ENCODE measurements around the gene GABPA.

The GABPA gene

DNA sequence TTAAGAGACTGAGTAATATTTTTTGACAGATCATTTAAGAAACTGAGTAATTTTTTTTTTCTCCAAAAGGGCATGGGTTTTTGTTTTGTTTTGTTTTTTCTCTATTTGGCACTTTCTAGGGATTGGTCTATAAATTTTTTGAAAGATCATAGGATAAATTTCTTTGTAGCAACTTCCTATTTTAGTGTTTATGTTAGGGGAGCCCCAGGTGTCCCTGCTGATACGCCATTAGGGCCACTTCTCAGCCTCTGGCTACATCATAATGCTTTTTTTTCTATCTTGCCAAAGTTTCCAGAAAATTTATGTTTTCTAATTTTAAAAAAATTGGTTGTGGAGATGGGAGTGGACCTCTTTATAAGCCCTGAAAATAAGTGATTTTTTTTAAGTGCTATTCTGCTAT lies 2.6 kb downstream of the GABPA start:
- Histone ChIP-seq H3K9ac (ENCODE audit: low read depth in 1 of 2, low read length in 2 of 2) (no peak overlapping the region), H3K9me3 (ENCODE audit: control insufficient read depth in 2 of 2, low read length in 2 of 2) (no peaks in the 10 kb centered on the region), H3K27ac (ENCODE audit: low read depth in 2 of 2, low read length in 2 of 2) (no peak overlapping the region), H3K27me3 (ENCODE audit: control insufficient read depth in 2 of 2, insufficient read depth in 2 of 2, low read length in 2 of 2) (no peaks in the 10 kb centered on the region), H3K36me3 (ENCODE audit: control insufficient read depth in 2 of 2, insufficient read depth in 2 of 2, low read length in 2 of 2) (no peaks in the 10 kb centered on the region), H3K4me3 (ENCODE audit: low read length in 2 of 2) (no peak overlapping the region), H3K4me1 (ENCODE audit: control insufficient read depth in 2 of 2, insufficient read depth in 2 of 2, low read length in 2 of 2) (peaks cover 11 to 17% of the 10 kb centered on the region in 2 donors)

DNA sequence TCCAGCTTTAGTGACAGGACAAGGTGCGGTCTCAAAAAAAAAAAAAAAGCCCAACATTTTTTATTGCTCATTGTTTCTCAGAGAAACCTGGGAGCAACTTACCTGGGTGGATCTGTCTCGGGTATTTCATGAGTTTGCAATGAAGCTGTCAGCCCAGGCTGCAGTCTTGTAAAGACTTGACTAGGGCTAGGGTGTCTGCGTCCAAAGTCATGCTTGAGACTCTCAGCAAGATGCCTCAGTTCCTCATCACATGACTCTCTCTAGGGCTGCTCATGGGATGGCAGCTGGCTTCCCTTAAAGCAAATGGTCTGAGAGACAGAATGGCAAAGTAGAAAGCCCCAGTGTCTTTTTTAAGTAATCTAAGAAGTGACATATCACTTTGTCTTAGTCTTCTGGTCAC lies 8.1 kb downstream of the GABPA start:
- Histone ChIP-seq H3K27ac (ENCODE audit: low read depth in 2 of 2, low read length in 2 of 2) (no peak overlapping the region), H3K4me1 (ENCODE audit: control insufficient read depth in 2 of 2, insufficient read depth in 2 of 2, low read length in 2 of 2) (no peaks in the 10 kb centered on the region), H3K9me3 (ENCODE audit: control insufficient read depth in 2 of 2, low read length in 2 of 2) (no peaks in the 10 kb centered on the region), H3K36me3 (ENCODE audit: control insufficient read depth in 2 of 2, insufficient read depth in 2 of 2, low read length in 2 of 2) (peaks cover 7 to 11% of the 10 kb centered on the region in 2 donors), H3K4me3 (ENCODE audit: low read length in 2 of 2) (no peak overlapping the region), H3K27me3 (ENCODE audit: control insufficient read depth in 2 of 2, insufficient read depth in 2 of 2, low read length in 2 of 2) (no peaks in the 10 kb centered on the region), H3K9ac (ENCODE audit: low read depth in 1 of 2, low read length in 2 of 2) (no peak overlapping the region)

DNA sequence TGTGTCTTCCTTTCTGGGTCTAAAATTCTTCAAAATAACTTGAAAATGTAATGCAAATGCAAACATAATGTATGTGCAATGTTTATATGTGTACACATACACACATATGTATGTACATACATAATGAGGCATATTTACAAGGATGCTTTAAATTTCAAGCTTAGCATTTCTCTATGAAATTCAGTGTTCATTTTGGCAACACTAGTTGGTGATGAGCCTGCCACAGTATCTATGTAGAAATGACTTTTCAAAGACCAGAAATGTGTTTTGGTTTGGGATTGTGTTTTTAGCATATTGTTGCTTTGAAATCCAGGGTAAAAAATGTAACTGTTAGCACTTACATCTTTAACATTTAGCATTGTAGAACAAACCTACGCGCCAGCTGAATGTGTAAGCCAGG lies 10.1 kb downstream of the GABPA start:
- no peak overlapping the region for H3K27ac ChIP-seq (ENCODE audit: low read depth in 2 of 2, low read length in 2 of 2)
- H3K9me3 ChIP-seq (ENCODE audit: control insufficient read depth in 2 of 2, low read length in 2 of 2) = no peaks in the 10 kb centered on the region
- no peak overlapping the region for H3K4me3 ChIP-seq (ENCODE audit: low read length in 2 of 2)
- no peaks in the 10 kb centered on the region for H3K27me3 ChIP-seq (ENCODE audit: control insufficient read depth in 2 of 2, insufficient read depth in 2 of 2, low read length in 2 of 2)
- H3K36me3 ChIP-seq (ENCODE audit: control insufficient read depth in 2 of 2, insufficient read depth in 2 of 2, low read length in 2 of 2) = peaks cover 19 to 21% of the 10 kb centered on the region in 2 donors
- H3K9ac ChIP-seq (ENCODE audit: low read depth in 1 of 2, low read length in 2 of 2) = no peak overlapping the region
- no peaks in the 10 kb centered on the region for H3K4me1 ChIP-seq (ENCODE audit: control insufficient read depth in 2 of 2, insufficient read depth in 2 of 2, low read length in 2 of 2)

DNA sequence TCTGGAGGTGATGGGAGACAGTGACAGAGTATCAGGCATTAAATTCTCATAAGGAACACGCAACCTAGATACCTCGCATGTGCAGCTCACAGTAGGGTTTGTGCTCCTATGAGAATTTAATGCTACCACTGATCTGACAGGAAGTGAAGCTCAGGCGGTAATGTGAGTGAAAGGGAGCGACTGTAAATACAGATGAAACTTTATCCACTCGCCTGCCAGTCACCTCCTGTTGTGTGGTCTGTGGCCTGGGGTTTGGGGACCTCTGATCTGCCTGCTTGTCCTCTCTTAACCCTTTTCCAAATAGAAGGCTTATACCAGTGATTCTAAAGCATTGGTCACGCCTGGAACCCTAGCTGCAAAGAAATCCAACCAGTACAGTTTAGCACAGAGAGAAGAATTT lies 15.3 kb downstream of the GABPA start:
- Histone ChIP-seq H3K4me3 (ENCODE audit: low read length in 2 of 2) (no peak overlapping the region), H3K27ac (ENCODE audit: low read depth in 2 of 2, low read length in 2 of 2) (no peak overlapping the region), H3K9me3 (ENCODE audit: control insufficient read depth in 2 of 2, low read length in 2 of 2) (no peaks in the 10 kb centered on the region), H3K4me1 (ENCODE audit: control insufficient read depth in 2 of 2, insufficient read depth in 2 of 2, low read length in 2 of 2) (no peaks in the 10 kb centered on the region), H3K27me3 (ENCODE audit: control insufficient read depth in 2 of 2, insufficient read depth in 2 of 2, low read length in 2 of 2) (no peaks in the 10 kb centered on the region), H3K36me3 (ENCODE audit: control insufficient read depth in 2 of 2, insufficient read depth in 2 of 2, low read length in 2 of 2) (peaks cover 34 to 40% of the 10 kb centered on the region in 2 donors), H3K9ac (ENCODE audit: low read depth in 1 of 2, low read length in 2 of 2) (no peak overlapping the region)

DNA sequence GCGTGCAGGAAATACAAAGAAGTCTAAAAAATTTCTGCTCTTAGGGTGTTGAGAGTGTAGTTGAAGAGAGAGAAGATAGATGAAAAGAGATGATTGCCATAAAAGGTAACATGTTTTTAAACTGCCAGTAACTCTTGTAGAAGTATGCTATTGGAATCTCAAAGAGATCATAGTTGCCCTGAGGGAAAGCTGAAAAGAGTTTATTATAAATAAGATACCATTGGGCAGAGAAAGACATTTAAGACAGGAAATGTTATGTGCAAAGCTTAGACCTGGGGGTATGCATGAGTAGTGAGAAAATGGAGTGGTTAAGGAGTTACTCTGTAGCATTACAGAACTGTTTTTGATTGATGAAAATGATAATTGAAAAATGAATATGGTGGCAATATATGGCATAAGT lies 17.6 kb downstream of the GABPA start:
- no peak overlapping the region for H3K9ac ChIP-seq (ENCODE audit: low read depth in 1 of 2, low read length in 2 of 2)
- H3K27me3 ChIP-seq (ENCODE audit: control insufficient read depth in 2 of 2, insufficient read depth in 2 of 2, low read length in 2 of 2) = no peaks in the 10 kb centered on the region
- H3K9me3 ChIP-seq (ENCODE audit: control insufficient read depth in 2 of 2, low read length in 2 of 2) = no peaks in the 10 kb centered on the region
- H3K27ac ChIP-seq (ENCODE audit: low read depth in 2 of 2, low read length in 2 of 2) = no peak overlapping the region
- no peaks in the 10 kb centered on the region for H3K4me1 ChIP-seq (ENCODE audit: control insufficient read depth in 2 of 2, insufficient read depth in 2 of 2, low read length in 2 of 2)
- no peak overlapping the region for H3K4me3 ChIP-seq (ENCODE audit: low read length in 2 of 2)
- peaks cover 28 to 37% of the 10 kb centered on the region in 2 donors for H3K36me3 ChIP-seq (ENCODE audit: control insufficient read depth in 2 of 2, insufficient read depth in 2 of 2, low read length in 2 of 2)

DNA sequence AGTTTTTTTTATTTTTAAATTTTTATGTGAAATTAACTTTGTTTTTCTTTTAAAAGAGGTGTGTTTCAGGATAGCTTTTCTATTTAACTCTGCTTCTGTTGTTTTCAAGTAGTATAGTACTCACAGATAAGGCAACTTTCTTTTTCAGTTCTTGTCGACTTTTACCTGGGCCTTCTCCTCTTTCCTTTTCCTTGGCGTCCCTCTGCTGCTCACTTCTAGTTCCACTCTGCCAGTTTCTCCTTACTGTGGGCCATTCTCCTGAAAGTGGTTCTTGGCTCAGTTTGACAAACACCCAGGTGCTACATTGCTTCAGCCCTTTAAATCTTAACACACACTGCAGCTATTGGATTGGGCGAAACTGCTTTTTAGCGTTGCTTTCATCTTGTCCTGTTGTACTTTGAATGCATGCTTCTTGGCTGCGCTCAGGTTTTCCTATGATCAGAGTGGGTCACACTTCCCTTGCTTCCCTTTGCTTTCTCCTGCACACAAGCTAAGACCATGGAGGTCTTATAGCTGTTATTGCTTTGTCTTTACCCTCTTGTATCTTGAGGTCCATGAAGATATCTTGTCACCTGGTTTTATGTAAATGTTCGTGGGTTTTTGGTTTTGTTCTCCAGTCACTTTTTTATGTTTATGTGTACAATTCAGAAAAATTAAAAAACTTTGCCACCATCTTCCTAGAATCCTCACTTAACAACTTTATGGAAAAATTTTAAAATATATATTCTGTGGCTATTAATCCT lies 21.6 kb downstream of the GABPA start:
- no peak overlapping the region for H3K27ac ChIP-seq (ENCODE audit: low read depth in 2 of 2, low read length in 2 of 2)
- no peaks in the 10 kb centered on the region for H3K9me3 ChIP-seq (ENCODE audit: control insufficient read depth in 2 of 2, low read length in 2 of 2)
- no peak overlapping the region for H3K4me3 ChIP-seq (ENCODE audit: low read length in 2 of 2)
- H3K4me1 ChIP-seq (ENCODE audit: control insufficient read depth in 2 of 2, insufficient read depth in 2 of 2, low read length in 2 of 2) = no peaks in the 10 kb centered on the region
- no peaks in the 10 kb centered on the region for H3K27me3 ChIP-seq (ENCODE audit: control insufficient read depth in 2 of 2, insufficient read depth in 2 of 2, low read length in 2 of 2)
- peaks cover 42 to 46% of the 10 kb centered on the region in 2 donors for H3K36me3 ChIP-seq (ENCODE audit: control insufficient read depth in 2 of 2, insufficient read depth in 2 of 2, low read length in 2 of 2)
- no peak overlapping the region for H3K9ac ChIP-seq (ENCODE audit: low read depth in 1 of 2, low read length in 2 of 2)

DNA sequence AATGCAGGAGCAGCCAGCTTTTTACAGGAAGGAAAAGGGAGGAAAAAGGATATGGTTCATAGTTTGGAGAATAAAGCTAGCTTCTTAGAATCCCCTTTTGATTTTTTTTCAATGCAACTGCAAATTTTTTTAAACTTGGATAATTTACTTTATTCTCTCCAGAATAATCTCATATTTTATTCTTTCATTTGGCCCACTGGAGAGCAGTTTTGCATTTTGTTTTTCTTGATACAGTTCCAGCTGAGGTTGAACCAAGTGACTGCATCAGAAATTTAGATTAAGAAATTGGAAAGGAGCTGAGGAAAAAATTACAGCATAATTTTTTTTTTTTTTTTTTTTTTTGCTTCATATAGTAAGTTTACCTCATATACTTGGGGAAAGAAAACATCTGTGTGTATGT lies 22.8 kb downstream of the GABPA start:
- Histone ChIP-seq H3K27ac (ENCODE audit: low read depth in 2 of 2, low read length in 2 of 2) (no peak overlapping the region), H3K36me3 (ENCODE audit: control insufficient read depth in 2 of 2, insufficient read depth in 2 of 2, low read length in 2 of 2) (peaks cover 44 to 46% of the 10 kb centered on the region in 2 donors), H3K9me3 (ENCODE audit: control insufficient read depth in 2 of 2, low read length in 2 of 2) (no peaks in the 10 kb centered on the region), H3K27me3 (ENCODE audit: control insufficient read depth in 2 of 2, insufficient read depth in 2 of 2, low read length in 2 of 2) (no peaks in the 10 kb centered on the region), H3K4me3 (ENCODE audit: low read length in 2 of 2) (no peak overlapping the region), H3K9ac (ENCODE audit: low read depth in 1 of 2, low read length in 2 of 2) (no peak overlapping the region), H3K4me1 (ENCODE audit: control insufficient read depth in 2 of 2, insufficient read depth in 2 of 2, low read length in 2 of 2) (no peaks in the 10 kb centered on the region)

DNA sequence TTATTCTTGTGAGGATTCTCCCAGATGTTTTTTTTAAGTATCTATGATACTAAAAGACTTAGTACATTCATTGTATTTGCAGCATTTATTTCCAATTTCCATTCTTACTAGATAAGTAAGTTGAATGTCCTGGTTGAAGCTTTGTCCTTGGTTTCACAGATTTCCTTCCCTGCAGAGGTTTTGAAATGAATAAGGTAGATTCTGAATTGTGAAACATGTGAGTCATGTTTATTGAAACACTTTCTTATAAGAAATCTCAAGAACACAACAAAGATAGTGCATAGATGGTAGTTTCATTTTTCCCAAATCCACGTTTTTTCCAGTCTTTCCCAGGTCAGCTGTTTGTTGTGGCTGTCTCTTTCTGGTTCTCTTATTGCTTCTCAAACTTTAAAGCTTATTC lies 24.8 kb downstream of the GABPA start:
- H3K27me3 ChIP-seq (ENCODE audit: control insufficient read depth in 2 of 2, insufficient read depth in 2 of 2, low read length in 2 of 2) = no peaks in the 10 kb centered on the region
- H3K4me3 ChIP-seq (ENCODE audit: low read length in 2 of 2) = no peak overlapping the region
- H3K9me3 ChIP-seq (ENCODE audit: control insufficient read depth in 2 of 2, low read length in 2 of 2) = no peaks in the 10 kb centered on the region
- H3K4me1 ChIP-seq (ENCODE audit: control insufficient read depth in 2 of 2, insufficient read depth in 2 of 2, low read length in 2 of 2) = no peaks in the 10 kb centered on the region
- H3K36me3 ChIP-seq (ENCODE audit: control insufficient read depth in 2 of 2, insufficient read depth in 2 of 2, low read length in 2 of 2) = peaks cover 46 to 50% of the 10 kb centered on the region in 2 donors
- H3K27ac ChIP-seq (ENCODE audit: low read depth in 2 of 2, low read length in 2 of 2) = no peak overlapping the region
- no peak overlapping the region for H3K9ac ChIP-seq (ENCODE audit: low read depth in 1 of 2, low read length in 2 of 2)

DNA sequence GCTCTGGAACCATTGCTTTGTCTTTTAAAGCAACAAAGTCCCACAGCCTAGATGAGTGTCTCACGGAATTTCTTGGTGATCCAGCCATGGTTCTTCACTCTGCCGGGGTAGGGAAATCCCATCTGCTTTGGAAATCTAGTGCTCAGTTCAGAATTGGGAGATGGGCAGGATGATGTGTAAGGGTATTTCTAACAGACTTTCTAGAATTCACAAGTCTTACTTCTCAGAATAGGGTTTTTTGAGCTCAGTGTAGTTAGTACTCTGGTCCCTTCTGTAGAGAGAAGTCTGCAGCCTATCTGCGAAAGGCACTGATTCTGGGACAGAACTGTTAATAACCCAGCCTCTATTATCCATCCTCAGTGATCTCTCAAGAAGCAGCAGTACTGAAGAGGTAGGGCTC lies 25.3 kb downstream of the GABPA start:
- H3K27me3 ChIP-seq (ENCODE audit: control insufficient read depth in 2 of 2, insufficient read depth in 2 of 2, low read length in 2 of 2) = no peaks in the 10 kb centered on the region
- peaks cover 49 to 53% of the 10 kb centered on the region in 2 donors for H3K36me3 ChIP-seq (ENCODE audit: control insufficient read depth in 2 of 2, insufficient read depth in 2 of 2, low read length in 2 of 2)
- no peak overlapping the region for H3K9ac ChIP-seq (ENCODE audit: low read depth in 1 of 2, low read length in 2 of 2)
- no peaks in the 10 kb centered on the region for H3K9me3 ChIP-seq (ENCODE audit: control insufficient read depth in 2 of 2, low read length in 2 of 2)
- no peaks in the 10 kb centered on the region for H3K4me1 ChIP-seq (ENCODE audit: control insufficient read depth in 2 of 2, insufficient read depth in 2 of 2, low read length in 2 of 2)
- H3K4me3 ChIP-seq (ENCODE audit: low read length in 2 of 2) = no peak overlapping the region
- no peak overlapping the region for H3K27ac ChIP-seq (ENCODE audit: low read depth in 2 of 2, low read length in 2 of 2)

DNA sequence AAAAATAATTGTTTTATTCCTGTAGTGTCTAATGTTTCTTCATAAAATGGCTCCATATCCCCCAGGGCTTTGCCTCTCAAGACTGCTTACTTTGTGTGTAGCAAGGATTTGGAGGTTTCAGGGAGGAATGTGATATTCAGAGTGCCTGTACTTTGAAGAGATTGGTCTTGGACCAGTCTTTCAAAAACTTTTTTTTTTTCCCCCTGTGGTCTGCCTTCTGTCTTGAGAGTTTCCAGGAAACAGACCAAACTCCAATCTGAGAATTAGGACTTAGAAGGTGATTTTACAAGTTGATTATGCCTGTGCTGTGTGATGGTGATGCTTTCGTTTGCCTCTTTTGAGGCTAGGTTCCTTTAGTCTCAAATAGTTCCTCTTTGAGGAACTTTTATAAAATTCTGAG lies 25.9 kb downstream of the GABPA start:
- H3K27me3 ChIP-seq (ENCODE audit: control insufficient read depth in 2 of 2, insufficient read depth in 2 of 2, low read length in 2 of 2) = no peaks in the 10 kb centered on the region
- H3K36me3 ChIP-seq (ENCODE audit: control insufficient read depth in 2 of 2, insufficient read depth in 2 of 2, low read length in 2 of 2) = peaks cover 55 to 60% of the 10 kb centered on the region in 2 donors
- no peaks in the 10 kb centered on the region for H3K4me1 ChIP-seq (ENCODE audit: control insufficient read depth in 2 of 2, insufficient read depth in 2 of 2, low read length in 2 of 2)
- H3K27ac ChIP-seq (ENCODE audit: low read depth in 2 of 2, low read length in 2 of 2) = no peak overlapping the region
- no peak overlapping the region for H3K4me3 ChIP-seq (ENCODE audit: low read length in 2 of 2)
- no peak overlapping the region for H3K9ac ChIP-seq (ENCODE audit: low read depth in 1 of 2, low read length in 2 of 2)
- no peaks in the 10 kb centered on the region for H3K9me3 ChIP-seq (ENCODE audit: control insufficient read depth in 2 of 2, low read length in 2 of 2)

All from mucosa of rectum (tissue), 2 donors.